ENCODE measurements around the gene ZAR1L.

ZAR1L gene

DNA sequence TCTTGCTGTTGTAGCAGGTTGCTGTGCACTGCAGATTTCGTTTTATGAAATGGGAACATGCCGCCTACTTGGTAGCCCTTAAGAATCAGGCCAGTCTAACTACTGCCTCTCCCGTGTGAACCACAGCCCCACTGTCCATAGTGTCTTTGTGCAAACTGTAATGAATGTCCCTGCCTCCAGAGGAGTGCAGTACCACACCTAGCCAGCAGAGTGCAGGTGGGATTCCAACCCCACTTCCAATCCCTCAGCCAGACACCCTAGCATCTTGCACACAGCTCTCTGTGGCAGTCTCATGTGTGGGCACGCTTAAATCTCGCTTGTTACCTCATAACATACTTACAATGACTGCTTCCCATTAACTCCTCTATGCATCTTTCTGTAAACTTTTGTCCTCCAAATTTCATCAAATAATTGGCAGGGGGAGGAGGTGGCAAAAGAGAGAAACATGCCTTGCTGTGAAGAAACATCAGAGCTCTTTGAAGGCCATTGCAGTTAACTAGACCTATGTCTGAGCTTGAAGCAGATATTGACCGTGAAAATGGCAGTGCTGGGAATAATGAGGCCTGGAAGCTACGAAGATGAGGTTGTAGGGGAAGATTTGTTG is 47.2 kb downstream of the ZAR1L start:
- TF ChIP-seq, protein P1, sequence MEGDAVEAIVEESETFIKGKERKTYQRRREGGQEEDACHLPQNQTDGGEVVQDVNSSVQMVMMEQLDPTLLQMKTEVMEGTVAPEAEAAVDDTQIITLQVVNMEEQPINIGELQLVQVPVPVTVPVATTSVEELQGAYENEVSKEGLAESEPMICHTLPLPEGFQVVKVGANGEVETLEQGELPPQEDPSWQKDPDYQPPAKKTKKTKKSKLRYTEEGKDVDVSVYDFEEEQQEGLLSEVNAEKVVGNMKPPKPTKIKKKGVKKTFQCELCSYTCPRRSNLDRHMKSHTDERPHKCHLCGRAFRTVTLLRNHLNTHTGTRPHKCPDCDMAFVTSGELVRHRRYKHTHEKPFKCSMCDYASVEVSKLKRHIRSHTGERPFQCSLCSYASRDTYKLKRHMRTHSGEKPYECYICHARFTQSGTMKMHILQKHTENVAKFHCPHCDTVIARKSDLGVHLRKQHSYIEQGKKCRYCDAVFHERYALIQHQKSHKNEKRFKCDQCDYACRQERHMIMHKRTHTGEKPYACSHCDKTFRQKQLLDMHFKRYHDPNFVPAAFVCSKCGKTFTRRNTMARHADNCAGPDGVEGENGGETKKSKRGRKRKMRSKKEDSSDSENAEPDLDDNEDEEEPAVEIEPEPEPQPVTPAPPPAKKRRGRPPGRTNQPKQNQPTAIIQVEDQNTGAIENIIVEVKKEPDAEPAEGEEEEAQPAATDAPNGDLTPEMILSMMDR (conservative IDR thresholded peaks at IDR 0.05; ENCODE audit: control insufficient read depth, insufficient read depth, low read depth, low read length), result peak; percentile 37
- no peak for DNase-seq (ENCODE audit: low read depth)
- H3K4me3 ChIP-seq (ENCODE audit: control insufficient read depth, low read depth, low read length), result no peak overlapping the region

DNA sequence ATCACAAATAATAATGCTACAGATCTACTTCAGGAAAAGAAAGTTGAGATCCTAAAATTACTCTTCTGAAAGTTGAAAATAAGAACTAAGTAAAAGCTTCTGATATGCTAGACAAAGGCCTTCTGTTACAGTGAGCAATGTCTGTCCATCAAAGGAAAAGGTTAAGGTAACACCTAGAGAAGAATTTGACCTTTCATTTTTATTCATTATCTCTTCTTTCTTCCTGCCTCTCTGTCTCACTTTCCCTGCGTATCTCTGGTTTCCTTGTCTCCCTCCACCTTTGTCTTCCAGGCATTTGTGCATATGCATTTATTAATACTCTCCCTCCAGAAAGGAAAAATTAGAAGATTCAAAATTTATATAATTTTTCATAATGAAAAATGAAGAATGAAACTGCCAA is 49.0 kb downstream of the ZAR1L start:
- TF ChIP-seq, protein P1 (conservative IDR thresholded peaks at IDR 0.05; ENCODE audit: control insufficient read depth, insufficient read depth, low read depth, low read length), result no peak
- no peak overlapping the region for H3K4me3 ChIP-seq (ENCODE audit: control insufficient read depth, low read depth, low read length)
- DNase-seq (ENCODE audit: low read depth), result no peak

GRCh38 chr13:32265726-32266125 is 49.4 kb downstream of the ZAR1L start:
- H3K4me3 ChIP-seq (ENCODE audit: control insufficient read depth, low read depth, low read length), result no peak overlapping the region
- TF ChIP-seq, protein P1 (conservative IDR thresholded peaks at IDR 0.05; ENCODE audit: control insufficient read depth, insufficient read depth, low read depth, low read length), result no peak
- no peak for DNase-seq (ENCODE audit: low read depth)

DNA sequence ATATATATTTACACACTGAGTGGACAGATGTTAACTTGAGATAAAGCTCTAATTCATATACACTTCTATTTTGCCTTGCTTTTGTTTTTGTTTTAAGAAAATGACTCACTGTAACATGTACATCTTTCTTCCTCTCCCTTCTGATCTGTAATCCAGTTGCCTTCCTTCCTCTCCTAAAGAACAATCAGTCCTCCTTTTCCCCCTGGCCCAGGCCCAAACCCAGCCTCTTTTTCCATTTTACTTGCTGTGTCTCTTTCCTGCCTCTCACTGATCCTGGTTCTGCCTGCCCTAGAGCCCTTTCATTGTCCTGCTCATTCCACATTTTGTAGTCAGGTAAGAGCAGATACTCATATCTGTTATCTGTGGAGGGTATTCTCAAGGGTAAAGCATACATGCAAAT is 50.8 kb downstream of the ZAR1L start:
- peak; percentile 79 for DNase-seq (ENCODE audit: low read depth)
- no peak overlapping the region for H3K4me3 ChIP-seq (ENCODE audit: control insufficient read depth, low read depth, low read length)
- TF ChIP-seq, protein P1 (conservative IDR thresholded peaks at IDR 0.05; ENCODE audit: control insufficient read depth, insufficient read depth, low read depth, low read length), result no peak

- H3K4me3 ChIP-seq (ENCODE audit: control insufficient read depth, low read depth, low read length), result no peak overlapping the region
- no peak for DNase-seq (ENCODE audit: low read depth)
- TF ChIP-seq, protein P1 (conservative IDR thresholded peaks at IDR 0.05; ENCODE audit: control insufficient read depth, insufficient read depth, low read depth, low read length), result no peak
Measured at GRCh38 chr13:32262619-32263018, 52.5 kb downstream of the ZAR1L start.

- DNase-seq (ENCODE audit: low read depth), result peak; percentile 30
- H3K4me3 ChIP-seq (ENCODE audit: control insufficient read depth, low read depth, low read length), result no peak overlapping the region
- TF ChIP-seq, protein P1 (conservative IDR thresholded peaks at IDR 0.05; ENCODE audit: control insufficient read depth, insufficient read depth, low read depth, low read length), result no peak
Measured at GRCh38 chr13:32262165-32262564, 53.0 kb downstream of the ZAR1L start.

- H3K4me3 ChIP-seq (ENCODE audit: control insufficient read depth, low read depth, low read length), result no peak overlapping the region
- peak; percentile 94 for DNase-seq (ENCODE audit: low read depth)
- TF ChIP-seq, protein P1 (conservative IDR thresholded peaks at IDR 0.05; ENCODE audit: control insufficient read depth, insufficient read depth, low read depth, low read length), result no peak
Measured at GRCh38 chr13:32261567-32261966, 53.6 kb downstream of the ZAR1L start.
